GM19468 (cell line): ENCODE results near the gene TSGA10IP.

ENCODE experiments used
- ATAC-seq: cut with Tn5 transposase; IDR thresholded peaks from one replicate; pipeline ENCODE4 v1.9.1; 2021; ENCODE audit warnings: mild to moderate bottlenecking, moderate library complexity, moderate number of reproducible peaks; ENCODE audit not compliant: unreplicated experiment; ENCODE audit errors: extremely low read depth

TSGA10IP gene

DNA sequence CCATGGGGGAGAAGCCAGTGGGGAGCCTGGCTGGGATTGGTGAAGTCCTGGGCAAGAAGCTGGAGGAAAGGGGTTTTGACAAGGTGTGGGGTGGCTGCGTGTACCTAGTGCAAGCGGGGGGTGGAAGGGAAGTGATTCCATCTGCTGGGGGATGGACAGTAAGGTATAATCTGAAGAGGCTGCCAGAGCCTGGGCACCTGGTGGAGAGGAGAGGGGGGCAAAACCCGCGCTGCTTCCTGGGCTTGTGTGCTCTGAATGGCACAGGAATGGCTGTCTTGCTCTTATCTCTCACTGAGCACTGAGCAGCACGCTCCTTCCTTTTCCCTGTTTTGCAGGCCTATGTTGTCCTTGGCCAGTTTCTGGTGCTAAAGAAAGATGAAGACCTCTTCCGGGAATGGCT lies 58.0 kb downstream of the TSGA10IP start:
- no peak for ATAC-seq

DNA sequence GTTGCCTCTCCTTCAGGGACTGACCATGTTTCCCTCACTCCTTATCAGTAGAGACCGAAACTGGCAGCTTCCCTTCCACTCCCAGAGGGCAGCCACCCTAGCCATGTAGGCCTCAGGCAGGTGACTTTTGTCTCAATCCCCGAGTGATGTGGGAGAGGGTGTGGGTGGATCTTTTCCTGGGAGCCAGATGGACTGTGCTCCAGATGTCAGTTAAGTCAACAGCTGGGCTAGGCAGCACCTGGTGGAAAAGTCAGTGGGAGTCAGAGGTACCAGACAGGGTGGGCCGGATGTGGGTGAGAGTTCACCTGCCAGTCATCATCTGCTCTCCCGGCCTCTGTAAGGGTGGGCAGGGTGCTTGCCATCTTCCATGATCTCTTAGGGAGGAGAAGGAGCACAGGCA lies 58.9 kb downstream of the TSGA10IP start:
- no peak for ATAC-seq

DNA sequence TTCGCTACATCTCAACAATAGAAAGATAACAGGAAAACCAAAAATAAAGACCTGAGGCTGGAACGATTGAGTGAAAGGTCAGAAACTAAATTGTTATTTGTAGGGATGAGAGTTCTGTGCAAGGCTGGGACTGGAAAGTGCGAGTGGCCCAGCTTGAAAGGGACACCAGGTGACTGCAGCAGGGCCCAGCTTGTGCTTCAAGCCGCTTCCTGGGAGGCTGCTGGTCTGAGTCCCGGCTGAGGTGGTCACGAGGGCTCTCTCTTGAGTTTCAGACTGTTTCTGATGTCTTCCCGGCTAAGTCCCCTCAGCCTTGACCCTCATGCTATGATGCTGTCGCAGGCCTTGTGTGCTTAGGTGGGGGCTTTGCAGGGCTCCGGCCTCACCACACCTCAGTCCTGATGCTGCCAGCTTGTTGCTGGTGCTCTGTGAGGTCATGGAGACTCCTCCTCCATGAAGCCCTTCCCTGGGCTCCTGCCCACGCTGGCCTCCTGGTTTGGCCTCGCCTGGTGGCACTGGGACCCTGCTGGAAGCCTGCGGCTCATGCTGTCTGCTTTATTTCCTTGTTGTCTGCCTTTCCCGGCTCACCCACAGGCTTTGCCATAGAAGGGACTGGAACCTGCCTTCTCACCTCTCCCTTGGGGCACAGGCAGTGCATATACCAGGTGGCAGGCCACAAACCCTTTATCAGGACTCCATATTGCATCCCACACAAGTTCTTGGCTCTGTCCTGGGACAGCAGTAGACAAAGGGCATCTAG lies 61.0 kb downstream of the TSGA10IP start:
- no peak for ATAC-seq

DNA sequence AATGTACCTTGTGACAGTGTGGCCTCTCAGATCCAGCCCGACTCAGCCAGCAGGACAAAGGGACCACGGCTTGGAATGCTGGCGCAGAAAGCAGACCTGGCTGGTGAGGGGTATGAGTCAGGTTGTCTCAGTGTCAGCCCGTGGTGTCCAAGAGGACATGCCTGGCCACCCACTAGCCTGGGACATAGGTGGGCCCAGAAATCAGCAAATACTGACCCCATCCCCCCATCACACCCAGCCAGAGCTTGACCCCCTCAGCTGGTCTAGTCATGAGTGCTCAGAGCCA lies 61.6 kb downstream of the TSGA10IP start:
- ATAC-seq, result no peak

DNA sequence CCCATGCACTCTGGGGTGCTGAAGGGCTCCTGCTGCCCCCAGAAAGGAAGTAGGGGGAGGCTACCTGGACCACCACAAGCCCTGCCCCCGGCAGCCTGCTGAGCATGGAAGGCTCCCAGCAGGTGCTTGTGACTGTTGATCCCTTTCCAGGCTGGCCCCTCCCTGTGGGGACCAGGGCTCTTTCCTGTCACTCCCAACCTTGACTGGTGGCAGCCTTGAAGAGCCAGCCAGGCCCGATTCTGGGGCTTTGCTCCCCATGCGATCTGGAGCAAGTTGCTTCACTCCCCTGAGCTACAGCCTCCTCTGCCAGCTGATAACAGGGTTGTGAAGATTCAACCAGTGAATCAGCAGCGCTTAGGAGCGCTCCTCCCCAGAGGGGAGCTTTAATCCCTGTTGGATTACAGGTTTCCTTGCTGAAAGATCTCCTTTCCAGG lies 61.9 kb downstream of the TSGA10IP start:
- ATAC-seq, result no peak

DNA sequence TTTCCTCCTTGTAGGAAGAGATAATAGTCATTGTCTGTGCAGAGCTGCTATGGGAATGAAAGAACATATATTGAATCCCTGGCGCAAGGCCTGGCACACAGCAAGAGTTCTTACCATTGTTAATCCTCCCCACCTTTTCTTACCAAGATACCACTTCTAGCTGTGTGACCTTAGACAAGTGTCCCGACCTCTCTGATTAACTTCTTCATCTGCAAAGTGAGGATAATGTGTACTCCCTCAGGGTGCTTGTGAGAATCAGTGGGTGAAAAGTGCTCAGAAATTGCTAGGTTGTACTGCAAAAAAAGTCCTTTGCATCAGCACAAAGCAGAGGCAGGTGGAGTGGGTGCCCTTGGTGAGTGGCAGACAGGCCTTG lies 62.8 kb downstream of the TSGA10IP start:
- ATAC-seq, result no peak

DNA sequence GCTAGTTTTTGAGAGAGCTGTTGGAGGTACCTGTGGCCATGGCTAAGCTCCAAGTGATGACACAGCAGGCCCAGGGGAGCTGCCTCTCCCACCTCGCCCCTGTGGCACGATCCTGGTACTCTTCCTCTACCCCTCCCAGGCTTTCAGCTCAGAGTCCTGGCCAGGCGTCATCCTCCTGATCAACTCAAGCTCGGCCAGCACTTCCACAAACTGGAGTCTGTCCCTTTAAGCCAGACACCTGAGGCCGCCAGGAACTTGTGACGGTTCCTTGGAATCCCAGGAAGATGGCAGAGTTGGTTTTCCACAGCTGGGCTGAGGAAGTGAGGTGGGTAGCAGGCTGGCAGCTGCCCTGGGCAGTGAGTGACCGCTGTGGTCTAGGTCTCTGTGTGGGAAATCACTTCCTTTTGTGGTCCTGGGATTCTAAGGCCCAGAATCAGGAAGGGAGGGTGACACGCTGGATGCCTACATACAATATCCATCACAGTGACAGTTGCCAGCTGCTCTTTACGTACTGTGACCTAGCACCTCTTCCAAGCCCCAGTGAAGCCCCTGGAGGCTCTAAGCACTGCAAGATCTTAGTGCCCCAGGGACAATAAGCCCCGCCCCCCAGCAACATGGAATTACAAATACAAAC lies 63.3 kb downstream of the TSGA10IP start:
- no peak for ATAC-seq
